Smooth muscle cell (in vitro differentiated cells): ENCODE measurements around the gene PIK3R1. TPM values are rescaled to one million over a fixed set of nuclear protein-coding genes. Genes with fewer than 3 reads are reported as not detected.

Experiments
- DNase-seq: peaks from one replicate; lab custom pipeline; 2025; ENCODE audit not compliant: unreplicated experiment; lab: John Stamatoyannopoulos, UW
- H2AFZ ChIP-seq: fragments of 200-600 bp; sonication (generic); 2 replicates; pipeline ENCODE4 v1.6.0; 2016; ENCODE audit warnings: antibody characterized with exemption, low read depth, mild to moderate bottlenecking
- H3F3A ChIP-seq: fragments of 200-600 bp; sonication (generic); 2 replicates; pipeline ENCODE4 v1.6.0; 2017; ENCODE audit warnings: antibody characterized with exemption, low read depth
- H3K27ac ChIP-seq: fragments of 200-600 bp; sonication (generic); 2 replicates; pipeline ENCODE4 v1.5.1; 2016; ENCODE audit warnings: low read depth, mild to moderate bottlenecking
- H3K27me3 ChIP-seq: fragments of 200-600 bp; sonication (generic); 2 replicates; pipeline ENCODE4 v1.6.1; 2016; ENCODE audit warnings: low read depth, mild to moderate bottlenecking
- H3K36me3 ChIP-seq: fragments of 200-600 bp; sonication (generic); 2 replicates; pipeline ENCODE4 v1.5.1; 2016; ENCODE audit warnings: low read depth
- H3K4me1 ChIP-seq: fragments of 200-600 bp; sonication (generic); 2 replicates; pipeline ENCODE4 v1.5.1; 2016; ENCODE audit warnings: low read depth
- H3K4me2 ChIP-seq: fragments of 200-600 bp; sonication (generic); 2 replicates; pipeline ENCODE4 v1.6.0; 2016; ENCODE audit warnings: mild to moderate bottlenecking
- H3K4me3 ChIP-seq: fragments of 200-600 bp; sonication (generic); 2 replicates; pipeline ENCODE4 v1.5.1; 2016; ENCODE audit warnings: mild to moderate bottlenecking
- H3K79me2 ChIP-seq: fragments of 200-600 bp; sonication (generic); 2 replicates; pipeline ENCODE4 v1.6.0; 2016; ENCODE audit warnings: low read depth, mild to moderate bottlenecking
- H3K9ac ChIP-seq: fragments of 200-600 bp; sonication (generic); 2 replicates; pipeline ENCODE4 v1.6.0; 2016; ENCODE audit warnings: low read depth
- H3K9me3 ChIP-seq: fragments of 200-600 bp; sonication (generic); replicated peaks from 2 replicates; pipeline ENCODE4 v1.5.1; 2016; ENCODE audit warnings: low read depth
- H4K20me1 ChIP-seq: fragments of 200-600 bp; sonication (generic); 2 replicates; pipeline ENCODE4 v1.6.0; 2016; ENCODE audit warnings: low read depth
- CTCF ChIP-seq: fragments of 200-600 bp; sonication (generic); IDR thresholded peaks from 2 replicates; pipeline ENCODE4 v1.5.1; 2017; ENCODE audit warnings: borderline replicate concordance, mild to moderate bottlenecking, antibody characterized with exemption; ENCODE audit not compliant: insufficient read depth, poor library complexity, severe bottlenecking
- WGBS: methylation state at CpG from one replicate; pipeline ENCODE4 v1.1.7; 2016; ENCODE audit warnings: low lambda C conversion rate; 5-methylcytosine and 5-hydroxymethylcytosine counted together
- polyA plus RNA-seq: library from polyadenylated mRNA; unstranded; fragments of >200 nt; fragmentation: Nextera tagmentation; extraction: Ambion mirVana; gene quantifications from 2 replicates; pipeline ENCODE4 v1.2.1, GENCODE V29; 2016
- total RNA-seq: library from RNA; depleted of rRNA; stranded (reverse); fragments of >200 nt; gene quantifications from 2 replicates; pipeline ENCODE4 v1.2.3, GENCODE V29; 2014

Gene PIK3R1
- total and polyA plus RNA-seq, 2 experiments from 2014 or later, result 5.3 to 63.6 TPM

GRCh38 chr5:68347536-68347935 lies 132.0 kb downstream of the PIK3R1 start:
- Histone ChIP-seq H3K79me2 (no peaks in the 10 kb centered on the region), H3K4me3 (no peak overlapping the region), H3K4me2 (no peak overlapping the region), H3K36me3 (no peaks in the 10 kb centered on the region), H4K20me1 (no peaks in the 10 kb centered on the region), H2AFZ (no peak overlapping the region), H3K27ac (no peak overlapping the region), H3K4me1 (no peaks in the 10 kb centered on the region), H3K27me3 (no peaks in the 10 kb centered on the region), H3F3A (peaks cover 8% of the 10 kb centered on the region), H3K9ac (no peak overlapping the region), H3K9me3 (no peaks in the 10 kb centered on the region)
- no peak for DNase-seq
- TF ChIP-seq CTCF, result no peak
- 87% methylated on average over 2 of the region's 2 CpGs for WGBS

DNA sequence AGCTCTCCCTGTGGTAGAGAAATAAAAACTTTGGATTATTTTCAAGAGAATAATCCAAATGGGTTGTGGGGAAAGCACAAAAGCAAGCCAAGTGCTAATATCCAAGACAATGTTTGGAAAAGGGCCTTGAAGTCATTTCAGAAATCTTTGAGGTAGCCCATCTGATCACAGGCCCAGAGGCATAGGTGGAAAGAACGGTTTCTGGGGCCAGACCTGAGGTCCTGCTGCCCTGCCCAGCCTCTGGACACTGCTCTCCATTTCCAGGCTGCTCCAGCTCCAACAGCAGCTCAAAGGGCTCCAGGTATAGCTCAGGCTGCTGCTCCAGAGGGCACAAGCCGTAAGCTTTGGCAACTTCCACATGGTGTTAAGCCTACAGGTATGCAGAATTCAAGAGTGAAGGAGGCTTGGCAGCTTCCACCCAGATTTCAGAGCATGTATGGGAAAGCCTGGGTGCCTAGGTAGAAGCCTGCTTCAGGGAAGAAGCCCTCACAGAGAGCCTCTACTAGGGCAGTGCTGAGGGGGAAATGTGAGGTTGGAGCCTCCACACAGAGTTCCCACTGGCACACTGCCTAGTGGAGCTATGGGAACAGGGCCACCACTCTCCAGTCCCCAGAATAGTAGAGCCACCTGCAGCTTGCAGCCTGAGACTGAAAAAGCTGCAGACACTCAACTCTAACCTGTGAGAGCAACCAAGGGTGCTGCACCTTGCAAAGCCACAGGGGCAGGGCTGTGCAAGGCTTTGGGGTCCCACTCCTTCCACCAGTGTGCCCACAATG lies 133.1 kb downstream of the PIK3R1 start:
- Histone ChIP-seq H3K4me1 (no peaks in the 10 kb centered on the region), H3K4me2 (no peak overlapping the region), H3K9ac (no peak overlapping the region), H3K79me2 (no peaks in the 10 kb centered on the region), H3K4me3 (no peak overlapping the region), H4K20me1 (no peaks in the 10 kb centered on the region), H3K27ac (no peak overlapping the region), H3K9me3 (no peaks in the 10 kb centered on the region), H3K27me3 (no peaks in the 10 kb centered on the region), H3K36me3 (no peaks in the 10 kb centered on the region), H2AFZ (no peak overlapping the region), H3F3A (peaks cover 7% of the 10 kb centered on the region)
- DNase-seq, result no peak
- no peak for TF ChIP-seq CTCF
- WGBS, result 98% methylated on average over 2 of the region's 2 CpGs

DNA sequence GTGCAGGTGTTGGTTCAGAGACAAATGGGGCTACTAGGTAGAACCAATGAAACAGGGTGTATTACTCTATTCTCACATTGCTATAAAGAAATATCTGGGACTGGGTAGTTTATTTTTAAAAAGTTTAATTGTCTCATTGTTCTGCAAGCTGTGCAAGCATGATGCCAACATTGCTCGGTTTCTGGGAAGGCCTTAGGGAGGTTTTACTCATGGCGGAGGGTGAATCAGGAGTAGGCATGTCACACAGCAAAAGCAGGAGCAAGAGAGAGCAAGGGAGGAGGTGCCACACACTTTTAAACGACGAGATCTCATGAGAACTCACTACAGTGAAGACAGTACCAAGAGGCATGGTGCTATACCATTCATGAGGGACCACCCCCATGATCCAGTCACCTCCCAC lies 134.6 kb downstream of the PIK3R1 start:
- Histone ChIP-seq H3K4me3 (no peak overlapping the region), H4K20me1 (no peaks in the 10 kb centered on the region), H3F3A (no peaks in the 10 kb centered on the region), H3K9ac (no peak overlapping the region), H3K9me3 (no peaks in the 10 kb centered on the region), H3K79me2 (no peaks in the 10 kb centered on the region), H3K4me1 (peaks cover 8% of the 10 kb centered on the region), H3K36me3 (no peaks in the 10 kb centered on the region), H3K27ac (no peak overlapping the region), H2AFZ (no peak overlapping the region), H3K27me3 (no peaks in the 10 kb centered on the region), H3K4me2 (no peak overlapping the region)
- no peak for TF ChIP-seq CTCF
- DNase-seq, result no peak
- WGBS, result 91% methylated on average over 4 of the region's 4 CpGs
